ENCODE measurements around the gene SLC35B1. TPM values are rescaled to one million over a fixed set of nuclear protein-coding genes. Genes with fewer than 3 reads are reported as not detected.

The SLC35B1 gene
- polyA plus RNA-seq, 3 donors from 2014 or later, result 40.5 to 69.0 (median 53.3) TPM

- H3K4me1 Mint-ChIP-seq, result peaks cover 36 to 63% of the 10 kb centered on the region in 2 donors
- no peaks in the 10 kb centered on the region for H3K9me3 Mint-ChIP-seq
- peaks cover 0 to 6% (median 0%) of the 10 kb centered on the region in 3 donors for H3K36me3 Mint-ChIP-seq
- H3K4me3 Mint-ChIP-seq, result no peak overlapping the region
- H3K27ac Mint-ChIP-seq, result peak overlapping the region in 2 of 6 donors; percentile 12 to 79
- peaks cover 0 to 2% (median 0%) of the 10 kb centered on the region in 3 donors for H3K27me3 Mint-ChIP-seq (ENCODE audit: low read depth in 3 of 3)
- DNase-seq, result no peak
Measured at GRCh38 chr17:49667854-49668253, 39.9 kb downstream of the SLC35B1 start.

DNA sequence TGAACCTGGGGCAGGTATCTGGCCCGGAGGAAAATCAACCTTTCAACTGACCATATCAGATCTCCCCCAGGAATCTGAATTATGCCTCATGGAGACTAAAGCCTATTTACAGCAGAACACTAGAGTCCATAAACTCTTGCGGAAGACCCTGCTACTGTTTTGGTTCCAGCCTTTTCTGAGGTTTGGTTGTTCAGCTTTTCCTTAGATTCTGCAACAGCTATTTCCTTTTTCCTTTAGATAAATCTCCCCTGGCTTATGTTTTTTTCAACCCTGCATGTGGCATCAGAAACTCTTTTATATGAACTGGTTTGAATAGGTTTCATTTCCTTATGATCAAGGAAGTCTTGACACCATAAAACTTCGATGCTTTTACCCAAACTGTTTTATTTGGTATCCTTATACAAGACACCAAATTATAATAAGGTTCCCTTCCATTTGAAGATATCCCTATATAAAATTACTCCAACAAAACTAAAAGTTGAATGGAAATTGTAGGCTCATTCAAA, 43.0 kb downstream of the SLC35B1 start:
- DNase-seq, result no peak
- Mint-ChIP-seq H3K4me1 (peaks cover 34 to 55% of the 10 kb centered on the region in 2 donors), H3K27me3 (ENCODE audit: low read depth in 3 of 3) (peaks cover 0 to 2% (median 1%) of the 10 kb centered on the region in 3 donors), H3K27ac (no peak overlapping the region), H3K9me3 (no peaks in the 10 kb centered on the region), H3K4me3 (no peak overlapping the region), H3K36me3 (peaks cover 0 to 10% (median 0%) of the 10 kb centered on the region in 3 donors)

- peaks cover 0 to 12% (median 3%) of the 10 kb centered on the region in 3 donors for H3K36me3 Mint-ChIP-seq
- no peak for DNase-seq
- H3K4me1 Mint-ChIP-seq, result peaks cover 37 to 54% of the 10 kb centered on the region in 2 donors
- H3K27me3 Mint-ChIP-seq (ENCODE audit: low read depth in 3 of 3), result peaks cover 0 to 1% (median 0%) of the 10 kb centered on the region in 3 donors
- H3K4me3 Mint-ChIP-seq, result no peak overlapping the region
- peak overlapping the region in 4 of 6 donors; percentile 3 to 20 (median 10) for H3K27ac Mint-ChIP-seq
- no peaks in the 10 kb centered on the region for H3K9me3 Mint-ChIP-seq
Measured at GRCh38 chr17:49659661-49660382, 47.9 kb downstream of the SLC35B1 start.

DNA sequence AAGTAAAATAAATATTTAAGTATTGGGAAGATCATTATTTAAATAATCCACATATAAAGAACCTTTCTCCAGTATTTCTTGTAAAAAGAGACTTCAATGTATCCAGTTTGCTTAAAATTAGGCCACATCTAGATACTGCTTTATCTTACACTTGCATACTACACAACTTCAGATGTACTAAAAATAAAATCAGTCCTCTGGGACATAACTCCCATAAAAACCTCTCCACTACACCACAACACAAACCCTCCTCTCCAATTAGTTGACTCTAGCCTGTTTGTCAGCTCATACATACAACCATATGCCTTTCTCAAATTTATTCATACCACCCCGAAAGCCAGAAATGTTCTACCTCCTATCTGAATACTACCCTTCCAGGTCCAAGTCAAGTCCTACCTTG, 51.5 kb downstream of the SLC35B1 start:
- H3K27me3 Mint-ChIP-seq (ENCODE audit: low read depth in 3 of 3), result peaks cover 0 to 1% (median 0%) of the 10 kb centered on the region in 3 donors
- H3K4me1 Mint-ChIP-seq, result peaks cover 36 to 65% of the 10 kb centered on the region in 2 donors
- DNase-seq, result no peak
- H3K4me3 Mint-ChIP-seq, result no peak overlapping the region
- peaks cover 0 to 6% (median 3%) of the 10 kb centered on the region in 3 donors for H3K36me3 Mint-ChIP-seq
- H3K9me3 Mint-ChIP-seq, result no peaks in the 10 kb centered on the region
- H3K27ac Mint-ChIP-seq, result peak overlapping the region in 1 of 6 donors; percentile 24

Other genes starting within 250 kb of the SLC35B1 start
- gene NGFR, start 212.7 kb downstream of the SLC35B1 start, polyA plus RNA-seq, result under 1 TPM in 1 of 3 donors, not detected in 2; 0.45 TPM
- not detected for gene NXPH3, start 132.1 kb downstream of the SLC35B1 start, polyA plus RNA-seq
- gene SPOP, start 29.9 kb downstream of the SLC35B1 start, polyA plus RNA-seq, result 100 to 1,000 TPM in 2 of 3 donors, 10 to 100 TPM in 1; 64.9 to 180 (median 105) TPM
- 10 to 100 TPM; 35.3 to 68.0 (median 35.9) TPM for gene FAM117A, start 56.2 kb upstream of the SLC35B1 start, polyA plus RNA-seq
- 10 to 100 TPM; 32.3 to 67.2 (median 37.9) TPM for gene KAT7, start 80.7 kb upstream of the SLC35B1 start, polyA plus RNA-seq
- gene TAC4, start 140.1 kb upstream of the SLC35B1 start, polyA plus RNA-seq, result not detected